ENCODE results near the gene POLG2. TPM values are rescaled to one million over a fixed set of nuclear protein-coding genes. Genes with fewer than 3 reads are reported as not detected.

POLG2 gene
- total and polyA plus RNA-seq, 9 of the 15 experiments (the other 6 are each of a cell fraction or from before 2014, with no cell fraction given), result 13.4 to 44.8 (median 37.0) TPM

- TF ChIP-seq ZNF384 (IDR thresholded peaks at IDR 0.05; ENCODE audit: low read depth, low read length), result no peak
- TF ChIP-seq RBM17 (IDR thresholded peaks at IDR 0.05; ENCODE audit: borderline replicate concordance, low read depth, low read length), result no peak
- no peak for TF ChIP-seq ZNF668 (CRISPR knock-in tag; IDR thresholded peaks at IDR 0.05)
- TF ChIP-seq ZNF764 (CRISPR knock-in tag; IDR thresholded peaks at IDR 0.05; ENCODE audit: low read depth), result no peak
- no peak for TF ChIP-seq ATF3 (IDR thresholded peaks at IDR 0.05)
- no peak for TF ChIP-seq ATF3 (CRISPR knock-in tag; conservative IDR thresholded peaks at IDR 0.05)
- TF ChIP-seq CCNT2 (IDR thresholded peaks at IDR 0.05; ENCODE audit: borderline replicate concordance, extremely low read depth, insufficient read length, low read depth, low read length), result peak; percentile 82
- no peak for TF ChIP-seq BCOR (IDR thresholded peaks at IDR 0.05)
- TF ChIP-seq ZNF140 (CRISPR knock-in tag; IDR thresholded peaks at IDR 0.05), result no peak
- no peak for TF ChIP-seq PCBP2 (IDR thresholded peaks at IDR 0.05; ENCODE audit: low read depth, low read length, poor library complexity, severe bottlenecking)
- no peak for TF ChIP-seq POLR2AphosphoS2 (IDR thresholded peaks at IDR 0.05; ENCODE audit: low read length)
- TF ChIP-seq NFXL1 (CRISPR knock-in tag; IDR thresholded peaks at IDR 0.05), result no peak
- TF ChIP-seq TARDBP (IDR thresholded peaks at IDR 0.05), result no peak
Observed at GRCh38 chr17:64505340-64506200, 8.7 kb upstream of the POLG2 start (continued).
